ENCODE results near the gene GALR1. TPM values are rescaled to one million over a fixed set of nuclear protein-coding genes. Genes with fewer than 3 reads are reported as not detected.

GALR1 gene
- total RNA-seq, 4 donors from 2014 or later, result 0.12 to 0.62 (median 0.31) TPM

DNA sequence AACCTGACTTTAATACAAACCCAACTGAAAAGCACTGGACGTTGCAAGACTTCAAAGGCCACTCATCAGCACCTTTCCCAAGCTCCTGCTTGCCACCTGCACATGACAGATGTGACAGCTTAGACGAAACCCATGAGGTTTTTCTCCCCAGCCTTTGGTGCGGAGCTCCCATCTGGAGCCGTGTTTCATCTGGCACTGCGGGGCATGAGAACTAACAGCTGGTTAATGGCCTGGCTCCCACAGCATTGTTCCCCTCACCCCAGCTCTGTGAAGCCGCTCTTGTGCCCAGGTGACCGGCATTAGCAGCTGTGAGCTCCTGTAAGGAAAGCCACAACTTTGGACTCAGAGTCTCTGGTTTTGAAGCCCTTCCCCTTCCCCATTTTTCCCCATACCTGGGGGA, 50.9 kb downstream of the GALR1 start:
- Histone ChIP-seq H3K9me3 (no peaks in the 10 kb centered on the region), H3K4me1 (no peaks in the 10 kb centered on the region), H3K27ac (no peak overlapping the region), H3K4me3 (no peak overlapping the region), H3K27me3 (peaks cover 24% of the 10 kb centered on the region), H3K36me3 (no peaks in the 10 kb centered on the region)
- WGBS, 2 donors (ENCODE audit: low coverage in 1 of 2), result 26 to 31% methylated on average over 2 to 5 of the region's 7 CpGs
- TF ChIP-seq CTCF (IDR thresholded peaks at IDR 0.05), result no peak
- no peak for TF ChIP-seq POLR2AphosphoS5 (IDR thresholded peaks at IDR 0.05)
- TF ChIP-seq EP300 (IDR thresholded peaks at IDR 0.05), result no peak
- no peak for ATAC-seq

GRCh38 chr18:77304268-77304667, 54.6 kb downstream of the GALR1 start:
- TF ChIP-seq POLR2AphosphoS5 (IDR thresholded peaks at IDR 0.05) (no peak), POLR2A (IDR thresholded peaks at IDR 0.05) (no peak), CTCF (IDR thresholded peaks at IDR 0.05) (no peak), EP300 (IDR thresholded peaks at IDR 0.05) (no peak)
- H3K36me3 ChIP-seq, result no peaks in the 10 kb centered on the region
- H3K27me3 ChIP-seq, result peaks cover 22% of the 10 kb centered on the region
- ATAC-seq, result no peak
- H3K4me1 ChIP-seq, result no peaks in the 10 kb centered on the region
- no peak overlapping the region for H3K27ac ChIP-seq
- no peak overlapping the region for H3K4me3 ChIP-seq
- 72 to 77% methylated on average over 6 to 7 of the region's 7 CpGs for WGBS, 2 donors (ENCODE audit: low coverage in 1 of 2)
- no peaks in the 10 kb centered on the region for H3K9me3 ChIP-seq

GRCh38 chr18:77305676-77306075, 56.0 kb downstream of the GALR1 start:
- TF ChIP-seq EP300 (IDR thresholded peaks at IDR 0.05) (no peak), POLR2A (IDR thresholded peaks at IDR 0.05) (no peak), CTCF (IDR thresholded peaks at IDR 0.05) (no peak), POLR2AphosphoS5 (IDR thresholded peaks at IDR 0.05) (no peak)
- WGBS, 2 donors (ENCODE audit: low coverage in 1 of 2), result 82 to 92% methylated on average over 2 to 4 of the region's 4 CpGs
- Histone ChIP-seq H3K27ac (no peak overlapping the region), H3K27me3 (peaks cover 12% of the 10 kb centered on the region), H3K9me3 (no peaks in the 10 kb centered on the region), H3K4me1 (no peaks in the 10 kb centered on the region), H3K4me3 (no peak overlapping the region), H3K36me3 (no peaks in the 10 kb centered on the region)
- ATAC-seq, result no peak

- 80 to 89% methylated on average over 2 to 4 of the region's 6 CpGs for WGBS, 2 donors (ENCODE audit: low coverage in 1 of 2)
- Histone ChIP-seq H3K27me3 (peaks cover 10% of the 10 kb centered on the region), H3K4me1 (no peaks in the 10 kb centered on the region), H3K9me3 (no peaks in the 10 kb centered on the region), H3K27ac (no peak overlapping the region), H3K4me3 (no peak overlapping the region), H3K36me3 (no peaks in the 10 kb centered on the region)
- no peak for ATAC-seq
- no peak for TF ChIP-seq EP300 (IDR thresholded peaks at IDR 0.05)
- no peak for TF ChIP-seq CTCF (IDR thresholded peaks at IDR 0.05)
- TF ChIP-seq POLR2AphosphoS5 (IDR thresholded peaks at IDR 0.05), result no peak
- TF ChIP-seq POLR2A (IDR thresholded peaks at IDR 0.05), result no peak
Observed at GRCh38 chr18:77308216-77308615, 58.6 kb downstream of the GALR1 start.

GRCh38 chr18:77314511-77314910, 64.9 kb downstream of the GALR1 start:
- Histone ChIP-seq H3K36me3 (no peaks in the 10 kb centered on the region), H3K27me3 (no peaks in the 10 kb centered on the region), H3K27ac (no peak overlapping the region), H3K4me1 (no peaks in the 10 kb centered on the region), H3K9me3 (no peaks in the 10 kb centered on the region), H3K4me3 (no peak overlapping the region)
- no peak for ATAC-seq
- WGBS, 2 donors (ENCODE audit: low coverage in 1 of 2), result 100% methylated on average over 2 of the region's 6 CpGs; no CpG with 5 or more reads in 1 of the 2 donors
- no peak for TF ChIP-seq CTCF (IDR thresholded peaks at IDR 0.05)
- no peak for TF ChIP-seq POLR2A (IDR thresholded peaks at IDR 0.05)
- TF ChIP-seq POLR2AphosphoS5 (IDR thresholded peaks at IDR 0.05), result no peak
- TF ChIP-seq EP300 (IDR thresholded peaks at IDR 0.05), result no peak
